ENCODE data around the gene ERMAP. TPM values are rescaled to one million over a fixed set of nuclear protein-coding genes. Genes with fewer than 3 reads are reported as not detected.
"Not testable (repeated sequence)": the region's sequence is repeated elsewhere in the genome, so short reads cannot be mapped to it uniquely, and the experiment has no call there.

The ERMAP gene
- total RNA-seq, 4 donors from 2014 or later = 5.8 to 13.2 (median 12.6) TPM

DNA sequence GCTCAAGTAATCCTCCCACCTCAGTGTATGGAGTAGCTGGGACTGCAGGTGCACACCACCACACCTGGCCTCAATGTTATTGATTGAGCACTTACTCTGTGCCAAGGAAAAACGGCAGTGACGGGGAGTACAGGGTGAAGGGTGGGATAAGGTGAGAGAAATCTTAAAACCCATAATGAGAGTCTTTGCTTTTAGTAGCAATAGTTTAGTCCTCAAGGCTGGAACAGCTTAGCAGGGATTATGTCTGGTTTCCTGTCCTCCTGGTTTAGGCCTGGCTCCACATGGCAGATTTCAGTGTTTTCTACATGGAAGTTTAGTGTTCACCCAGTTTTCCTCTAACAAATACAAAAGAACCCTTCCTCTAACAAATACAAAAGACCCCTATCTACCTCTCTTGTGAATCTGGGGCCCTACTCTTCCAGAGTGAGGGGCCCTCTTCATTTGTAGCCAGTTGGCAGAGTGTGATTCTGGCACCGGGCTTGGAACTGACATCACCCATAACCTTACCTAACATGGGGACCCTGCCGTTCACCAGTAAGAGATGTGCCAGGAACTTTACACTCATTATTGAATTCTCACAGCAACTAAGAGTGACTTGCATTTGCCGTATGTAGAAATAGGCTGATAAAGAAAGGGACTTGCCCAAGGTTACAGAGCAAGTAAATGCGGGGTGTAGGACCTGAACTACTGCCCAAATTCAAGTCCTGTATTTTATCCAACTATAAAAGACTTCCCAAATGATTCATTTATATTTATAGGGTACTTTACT, 36.4 kb downstream of the ERMAP start:
- TF ChIP-seq, protein P1, sequence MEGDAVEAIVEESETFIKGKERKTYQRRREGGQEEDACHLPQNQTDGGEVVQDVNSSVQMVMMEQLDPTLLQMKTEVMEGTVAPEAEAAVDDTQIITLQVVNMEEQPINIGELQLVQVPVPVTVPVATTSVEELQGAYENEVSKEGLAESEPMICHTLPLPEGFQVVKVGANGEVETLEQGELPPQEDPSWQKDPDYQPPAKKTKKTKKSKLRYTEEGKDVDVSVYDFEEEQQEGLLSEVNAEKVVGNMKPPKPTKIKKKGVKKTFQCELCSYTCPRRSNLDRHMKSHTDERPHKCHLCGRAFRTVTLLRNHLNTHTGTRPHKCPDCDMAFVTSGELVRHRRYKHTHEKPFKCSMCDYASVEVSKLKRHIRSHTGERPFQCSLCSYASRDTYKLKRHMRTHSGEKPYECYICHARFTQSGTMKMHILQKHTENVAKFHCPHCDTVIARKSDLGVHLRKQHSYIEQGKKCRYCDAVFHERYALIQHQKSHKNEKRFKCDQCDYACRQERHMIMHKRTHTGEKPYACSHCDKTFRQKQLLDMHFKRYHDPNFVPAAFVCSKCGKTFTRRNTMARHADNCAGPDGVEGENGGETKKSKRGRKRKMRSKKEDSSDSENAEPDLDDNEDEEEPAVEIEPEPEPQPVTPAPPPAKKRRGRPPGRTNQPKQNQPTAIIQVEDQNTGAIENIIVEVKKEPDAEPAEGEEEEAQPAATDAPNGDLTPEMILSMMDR (IDR thresholded peaks at IDR 0.05) = no peak
- DNase-seq (ENCODE audit: low spot score) (no peak), ATAC-seq (ENCODE audit: low FRiP score) (no peak)

GRCh38 chr1:42856554-42856953, 39.6 kb downstream of the ERMAP start:
- ATAC-seq (ENCODE audit: low FRiP score) = not testable (repeated sequence)

GRCh38 chr1:42859366-42859765, 42.4 kb downstream of the ERMAP start:
- not testable (repeated sequence) for DNase-seq (ENCODE audit: low spot score); ATAC-seq (ENCODE audit: low FRiP score)

More at GRCh38 chr1:42856554-42856953, 39.6 kb downstream of the ERMAP start:
- DNase-seq (ENCODE audit: low spot score) = not testable (repeated sequence)

GRCh38 chr1:42860339-42861013, 43.6 kb downstream of the ERMAP start:
- ATAC-seq (ENCODE audit: low FRiP score) (no peak), DNase-seq (ENCODE audit: low spot score) (no peak)
- TF ChIP-seq, protein P1 (IDR thresholded peaks at IDR 0.05) = no peak

DNA sequence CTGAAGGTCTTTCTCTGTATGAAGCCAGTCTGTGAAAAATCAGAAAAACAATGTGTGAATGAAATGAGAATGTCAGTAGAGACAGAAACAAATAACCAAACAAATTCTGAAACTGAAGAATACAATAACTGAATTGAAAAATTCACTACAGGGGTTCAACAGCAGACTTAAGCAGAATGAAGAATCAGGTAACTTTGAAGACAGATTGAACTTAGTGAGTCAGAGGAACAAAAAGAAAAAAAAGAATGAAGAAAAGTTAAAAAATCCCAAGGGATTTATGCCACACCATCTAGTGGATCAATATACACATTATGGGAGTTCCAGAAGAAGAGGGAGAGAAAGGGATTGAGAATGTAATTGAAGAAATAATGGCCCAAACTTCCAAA, 44.1 kb downstream of the ERMAP start:
- DNase-seq (ENCODE audit: low spot score) (no peak), ATAC-seq (ENCODE audit: low FRiP score) (no peak)
- TF ChIP-seq, protein P1 (IDR thresholded peaks at IDR 0.05) = no peak

GRCh38 chr1:42866549-42866948, 49.6 kb downstream of the ERMAP start:
- DNase-seq (ENCODE audit: low spot score) = no peak
- ATAC-seq (ENCODE audit: low FRiP score) = no peak
- TF ChIP-seq, protein P1 (IDR thresholded peaks at IDR 0.05) = no peak

- ATAC-seq (ENCODE audit: low FRiP score); DNase-seq (ENCODE audit: low spot score): not testable (repeated sequence)
Measured at GRCh38 chr1:42868466-42868865, 51.5 kb downstream of the ERMAP start.

DNA sequence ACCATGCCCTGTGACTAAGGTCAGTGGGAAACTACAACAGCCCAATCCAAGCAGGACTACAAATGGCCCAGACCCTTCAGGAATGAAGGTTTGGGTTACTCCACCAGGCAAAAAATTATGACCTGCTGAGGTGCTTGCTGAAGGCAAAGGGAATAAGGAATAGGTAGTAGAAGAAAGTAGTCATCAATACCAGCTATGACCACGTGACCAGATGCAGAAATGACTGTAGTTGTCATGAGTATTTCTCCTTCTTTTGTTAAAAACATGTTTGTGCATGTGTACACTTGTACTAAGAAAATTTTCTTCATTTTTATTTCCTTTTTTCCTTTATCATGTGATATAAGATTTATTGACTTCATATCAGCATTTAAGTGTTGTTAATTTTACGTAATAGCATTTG, 52.3 kb downstream of the ERMAP start:
- not testable (repeated sequence) for ATAC-seq (ENCODE audit: low FRiP score); DNase-seq (ENCODE audit: low spot score)

GRCh38 chr1:42869751-42870150, 52.8 kb downstream of the ERMAP start:
- DNase-seq (ENCODE audit: low spot score); ATAC-seq (ENCODE audit: low FRiP score): not testable (repeated sequence)

DNA sequence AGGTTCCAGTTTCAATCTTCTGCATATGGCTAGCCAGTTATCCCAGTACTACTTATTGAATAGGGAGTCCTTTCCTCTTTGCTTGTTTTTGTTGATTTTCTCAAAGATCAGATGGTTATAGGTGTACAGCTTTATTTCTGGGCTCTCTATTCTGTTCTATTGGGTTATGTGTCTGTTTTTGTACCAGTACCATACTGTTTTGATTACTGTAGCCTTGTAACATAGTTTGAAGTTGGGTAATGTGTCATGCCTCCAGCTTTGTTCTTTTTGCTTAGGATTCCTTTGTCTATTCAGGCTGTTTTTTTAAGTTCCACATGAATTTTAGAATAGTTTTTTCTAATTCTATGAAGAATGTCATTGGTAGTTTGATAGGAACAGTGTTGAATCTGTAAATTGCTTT, 56.2 kb downstream of the ERMAP start:
- DNase-seq (ENCODE audit: low spot score); ATAC-seq (ENCODE audit: low FRiP score): not testable (repeated sequence)
